HEK293 (cell line): ENCODE measurements around the gene DCAF12L2.

Experiments
- CTCF ChIP-seq: fragments of 450-650 bp; formaldehyde crosslinking; IDR thresholded peaks from 2 replicates; pipeline ENCODE4 v1.5.1; 2016; ENCODE audit warnings: missing biosample characterization, missing genetic modification characterization
- ZBTB11 ChIP-seq: fragments of 450-650 bp; formaldehyde crosslinking; conservative IDR thresholded peaks from 2 replicates; pipeline ENCODE4 v1.5.1; 2016; ENCODE audit warnings: low read depth, missing biosample characterization, missing genetic modification characterization

GRCh38 chrX:126137899-126138298 is 28.2 kb downstream of the DCAF12L2 start:
- TF ChIP-seq CTCF (no peak), ZBTB11 (no peak)
